ENCODE data around the gene TMPRSS6. TPM values are rescaled to one million over a fixed set of nuclear protein-coding genes. Genes with fewer than 3 reads are reported as not detected.

TMPRSS6 gene
- 0.10 TPM for polyA plus RNA-seq (ENCODE audit: insufficient read length)

DNA sequence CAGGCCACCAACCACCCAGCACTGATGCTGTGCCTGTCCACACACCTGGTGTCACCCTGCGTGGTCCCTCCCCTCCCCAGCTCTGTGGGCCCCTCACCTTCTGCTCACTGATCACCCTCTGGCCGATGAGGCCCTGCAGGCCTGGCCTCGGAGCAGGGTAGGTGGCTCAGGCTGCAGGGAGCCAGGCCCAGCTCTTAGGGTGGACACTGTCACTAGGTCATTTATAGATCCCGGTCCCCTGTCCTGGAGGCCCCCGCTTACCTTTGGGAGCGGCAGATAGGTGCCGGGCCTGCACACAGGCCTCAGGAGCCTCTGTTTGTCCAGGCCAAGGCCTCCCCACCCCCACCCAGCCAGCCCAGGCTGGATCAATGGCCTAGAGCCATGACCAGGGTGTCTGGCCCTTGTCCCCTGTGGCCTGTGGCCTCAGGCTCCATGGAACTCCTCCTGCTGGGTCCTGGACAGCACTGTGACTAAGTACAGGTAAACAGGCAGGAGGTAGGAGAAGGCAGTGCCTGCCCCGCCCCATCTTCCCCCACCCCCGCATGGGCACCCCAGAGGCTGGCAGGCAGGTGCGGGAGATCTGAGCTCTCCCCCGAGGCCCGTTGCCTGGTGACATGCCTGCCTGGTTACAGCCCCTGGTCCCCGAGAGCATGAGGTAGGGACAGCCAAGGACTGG lies at the start of gene TMPRSS6:
Gene TMPRSS6 (minus strand): TSS at position 472 of the 676 bp plus-strand sequence. CDS start 6,296 bp downstream, outside the sequence.
- DNase-seq (ENCODE audit: low read depth), result no peak

DNA sequence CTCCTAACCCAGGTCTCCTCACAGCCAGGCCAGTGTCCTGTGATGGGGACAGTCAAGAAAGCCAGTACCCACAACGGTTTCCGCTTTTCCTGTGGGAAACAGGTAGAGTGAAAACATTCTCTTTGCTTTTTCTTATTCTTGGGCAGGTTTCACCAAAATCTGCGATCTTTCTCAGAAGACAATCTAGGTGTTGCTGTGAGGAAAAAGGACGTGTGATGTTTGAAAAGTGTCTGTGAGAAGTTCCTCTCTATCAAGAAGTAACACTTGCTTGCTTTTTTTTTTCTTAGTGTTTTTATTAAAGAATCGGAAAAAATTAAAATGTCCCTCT lies 49.4 kb upstream of the TMPRSS6 start:
- DNase-seq (ENCODE audit: low read depth), result no peak

DNA sequence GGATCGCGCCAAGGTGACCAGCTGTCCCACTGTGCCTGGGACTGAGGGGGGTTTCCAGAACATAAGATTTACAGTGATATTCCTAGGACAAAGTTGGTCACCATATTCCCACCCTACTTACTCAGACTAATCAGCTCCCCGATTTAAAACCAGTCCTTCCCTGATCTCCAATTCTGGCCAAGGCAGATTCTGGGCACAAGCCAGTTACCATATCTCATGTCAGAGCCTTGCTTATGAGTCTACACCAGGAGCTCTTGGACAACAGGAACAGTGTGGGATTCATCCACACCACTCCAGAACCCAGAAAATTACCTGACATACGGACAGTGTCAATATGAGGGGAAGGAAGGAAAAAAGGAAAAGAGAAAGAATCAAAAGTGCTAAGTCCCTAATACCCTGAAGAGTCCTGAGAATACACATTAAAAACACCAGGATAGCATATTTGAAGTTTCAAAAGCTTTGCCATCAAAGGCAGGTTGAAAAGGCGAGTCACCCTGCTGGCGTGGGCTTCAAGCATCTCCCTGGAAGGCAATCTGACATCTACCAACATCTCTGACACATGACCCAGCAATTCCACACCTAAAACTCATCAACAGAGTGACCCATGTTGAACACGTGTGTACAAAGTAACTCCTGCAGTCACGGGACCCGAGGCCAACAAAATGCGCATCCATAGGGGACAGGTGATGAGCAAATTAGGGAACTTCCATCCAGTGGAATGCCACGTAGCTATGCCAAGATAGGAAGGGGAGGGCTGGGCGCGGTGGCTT lies 48.2 kb upstream of the TMPRSS6 start:
- DNase-seq (ENCODE audit: low read depth), result no peak

DNA sequence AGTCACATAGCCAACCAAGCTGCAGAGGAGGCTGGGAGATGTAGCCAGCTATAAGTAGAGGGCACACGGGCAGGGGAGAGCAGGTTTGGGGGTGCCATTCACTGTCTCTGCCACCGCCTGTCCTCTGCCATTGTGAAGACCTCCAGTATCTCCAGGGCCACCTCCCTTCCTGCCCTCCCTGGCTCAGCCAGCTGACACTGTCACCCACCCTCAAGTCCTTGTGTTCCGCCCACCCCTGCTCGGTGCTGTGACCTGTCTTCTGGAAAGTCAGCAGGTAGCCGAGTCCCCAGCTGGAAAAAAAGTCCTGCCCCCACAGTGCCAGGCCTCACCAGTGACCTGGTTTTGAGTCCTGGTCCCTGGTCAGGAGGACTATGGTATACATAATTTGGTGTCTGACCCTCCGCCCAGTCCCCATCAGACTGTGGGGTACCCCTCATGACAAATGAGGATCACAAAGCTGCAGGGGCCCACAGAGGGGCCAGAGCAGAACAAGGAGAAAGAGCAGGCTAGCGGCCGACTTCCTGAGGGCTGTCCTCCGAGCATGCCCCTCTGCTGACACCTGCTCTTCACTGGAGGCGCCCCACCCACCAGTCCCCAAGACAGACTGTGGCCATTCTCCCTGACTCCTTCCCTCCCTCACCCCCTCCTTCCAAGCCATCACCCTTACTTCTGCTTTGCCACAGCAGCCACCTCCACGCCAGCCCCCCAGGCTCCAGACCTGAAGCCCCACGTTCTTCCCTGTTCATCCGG lies 47.3 kb upstream of the TMPRSS6 start:
- DNase-seq (ENCODE audit: low read depth), result no peak

DNA sequence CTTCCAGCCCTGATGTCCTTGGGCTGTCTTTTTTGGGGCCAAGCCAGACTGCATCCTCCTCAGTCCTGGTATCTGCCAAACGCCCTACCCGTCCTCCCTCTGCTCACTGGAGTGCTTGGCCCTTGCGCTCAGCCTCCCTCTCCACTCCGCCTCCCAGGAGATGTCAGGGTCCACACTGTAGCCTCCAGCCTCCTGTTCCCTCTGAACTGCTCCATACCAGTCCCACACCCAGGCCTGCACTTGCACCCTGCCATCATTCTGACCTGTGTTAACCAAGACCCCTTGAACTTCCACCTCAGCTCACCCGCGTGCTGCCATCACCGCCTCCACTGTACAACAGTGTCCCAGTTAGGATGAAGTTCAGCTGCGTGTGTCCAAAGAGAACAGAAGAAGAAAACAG lies 46.5 kb upstream of the TMPRSS6 start:
- DNase-seq (ENCODE audit: low read depth), result no peak

DNA sequence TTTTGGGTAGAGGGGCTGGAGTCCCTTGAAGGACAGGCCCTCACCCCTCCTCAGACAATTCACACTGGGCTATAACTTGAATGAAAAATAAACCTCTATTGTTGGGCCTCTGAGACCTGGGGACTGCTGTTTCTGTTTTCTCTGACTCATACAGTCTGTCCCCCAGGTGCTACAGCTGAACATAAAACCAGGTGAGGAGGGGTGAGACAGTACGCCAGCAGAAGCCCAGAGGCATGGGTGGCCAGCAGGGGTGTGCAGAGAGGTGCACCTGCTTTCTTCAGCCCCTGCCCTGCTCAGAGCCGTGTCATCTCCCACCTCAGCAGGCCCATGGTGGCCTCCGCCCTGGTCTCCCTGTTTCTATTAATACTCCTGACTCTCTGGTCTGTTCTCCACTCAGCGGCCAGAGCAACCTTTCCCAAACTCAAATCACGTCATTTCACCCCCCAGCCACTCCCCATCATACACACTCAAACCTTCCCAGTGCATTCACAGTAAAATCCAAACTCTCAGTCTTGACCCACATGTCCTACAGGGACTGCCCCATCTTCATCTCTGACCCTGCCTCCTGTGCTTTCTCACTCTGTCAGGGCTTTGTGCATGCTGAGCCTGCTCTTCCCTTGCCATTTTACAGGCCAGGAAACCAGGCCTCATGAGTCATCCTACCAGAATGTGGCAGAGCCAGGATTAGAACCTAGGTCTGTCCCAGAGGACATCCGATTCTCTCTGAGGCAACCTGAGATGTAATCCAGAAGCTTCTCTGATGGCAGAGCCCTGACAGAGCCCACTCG lies 45.6 kb upstream of the TMPRSS6 start:
- no peak for DNase-seq (ENCODE audit: low read depth)

DNA sequence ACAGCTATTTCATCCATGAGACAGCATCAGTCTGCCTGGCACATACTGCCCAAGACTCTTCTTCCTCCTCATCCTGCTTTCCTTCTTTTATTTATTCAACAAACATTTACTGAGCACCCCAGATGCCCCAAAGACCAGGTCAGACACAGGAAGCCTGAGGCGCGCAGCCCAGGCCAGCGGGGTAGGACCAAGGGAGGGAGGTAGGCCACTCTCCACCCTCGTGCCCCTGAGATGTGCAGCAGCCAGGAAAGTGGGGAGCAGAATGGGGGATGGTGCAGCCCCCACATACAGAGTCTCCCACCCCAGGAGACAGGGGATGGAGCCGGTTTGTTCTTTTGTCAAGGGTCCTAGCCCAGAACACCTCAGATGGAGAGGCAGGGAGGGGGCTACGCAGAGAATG lies 44.4 kb upstream of the TMPRSS6 start:
- DNase-seq (ENCODE audit: low read depth), result no peak

DNA sequence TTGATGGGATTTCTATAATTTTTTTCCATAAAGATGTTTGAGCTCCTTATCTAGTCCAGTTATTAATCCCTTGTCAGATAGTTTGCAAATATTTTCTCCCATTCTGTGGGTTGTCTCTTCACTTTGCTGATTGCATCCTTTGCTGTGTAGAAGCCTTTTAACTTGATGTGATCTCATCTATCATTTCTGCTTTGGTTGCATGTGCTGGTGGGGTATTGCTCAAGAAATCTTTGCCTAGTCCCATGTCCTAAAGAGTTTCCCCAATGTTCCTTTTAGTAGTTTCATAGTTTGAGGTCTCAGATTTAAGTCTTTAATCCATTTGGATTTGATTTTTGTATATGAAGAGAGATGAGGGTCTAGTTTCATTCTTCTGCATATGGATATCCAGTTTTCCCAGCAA lies 41.9 kb upstream of the TMPRSS6 start:
- DNase-seq (ENCODE audit: low read depth), result no peak

DNA sequence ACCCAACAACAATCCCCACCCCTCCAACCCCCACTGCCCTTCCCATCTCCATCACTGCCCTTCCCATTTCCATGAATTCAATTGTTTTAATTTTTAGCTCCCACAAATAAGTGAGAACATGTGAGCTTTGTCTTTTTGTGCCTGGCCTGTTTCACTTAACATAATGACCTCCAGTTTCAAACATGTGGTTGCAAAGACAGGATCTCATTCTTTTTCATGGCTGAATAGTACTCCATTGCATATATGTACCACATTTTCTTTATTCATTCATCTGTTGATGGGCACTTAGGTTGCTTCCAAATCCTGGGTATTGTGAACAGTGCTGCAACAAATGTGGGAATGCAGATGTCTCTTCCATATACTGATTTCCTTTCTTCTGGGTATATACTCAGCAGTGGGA lies 41.2 kb upstream of the TMPRSS6 start:
- DNase-seq (ENCODE audit: low read depth), result no peak

DNA sequence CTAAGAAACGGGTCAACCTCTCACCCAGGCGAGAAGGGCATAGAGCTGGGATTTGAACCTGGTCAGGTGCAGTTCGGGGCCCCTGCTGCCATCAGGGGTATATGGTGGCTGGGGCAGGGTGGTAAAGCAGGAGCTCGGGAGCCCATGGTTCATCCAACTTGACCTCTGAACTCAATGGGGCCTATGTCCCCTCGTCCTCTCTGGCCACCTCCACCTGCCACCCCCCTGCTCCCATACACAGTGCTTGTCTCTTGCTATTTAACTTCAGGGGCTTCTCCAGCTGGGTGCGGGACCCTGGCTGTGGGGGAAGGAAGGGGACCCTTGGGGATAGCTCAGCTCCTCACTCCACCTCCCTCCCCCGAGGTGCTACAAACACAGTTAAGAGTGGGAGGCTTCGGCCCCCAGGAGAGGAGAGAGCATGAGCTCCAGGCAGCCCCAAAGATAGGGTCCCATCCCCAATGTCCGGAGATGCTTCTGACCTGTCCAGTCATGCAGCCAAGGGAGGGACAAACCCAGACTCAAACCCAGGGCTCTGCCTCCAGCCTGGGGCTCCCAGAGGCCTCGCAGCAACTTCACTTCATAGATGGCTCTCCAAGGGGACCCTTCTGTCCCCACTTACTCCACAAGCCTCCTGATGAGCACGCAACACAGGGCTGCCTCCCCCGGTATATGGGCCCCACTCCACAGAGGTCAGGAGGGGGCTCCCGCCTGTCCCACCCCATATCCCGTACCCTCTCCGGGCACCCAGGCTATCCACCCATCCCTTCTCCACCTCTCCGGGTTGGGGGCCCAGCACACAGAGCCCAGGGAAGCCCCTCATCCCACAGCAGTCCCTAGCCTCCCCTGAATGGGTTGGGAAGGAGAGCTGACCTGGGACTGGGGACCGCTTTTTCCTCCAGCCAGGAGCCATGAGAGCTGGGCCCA lies 39.5 kb upstream of the TMPRSS6 start:
- no peak for DNase-seq (ENCODE audit: low read depth)

DNA sequence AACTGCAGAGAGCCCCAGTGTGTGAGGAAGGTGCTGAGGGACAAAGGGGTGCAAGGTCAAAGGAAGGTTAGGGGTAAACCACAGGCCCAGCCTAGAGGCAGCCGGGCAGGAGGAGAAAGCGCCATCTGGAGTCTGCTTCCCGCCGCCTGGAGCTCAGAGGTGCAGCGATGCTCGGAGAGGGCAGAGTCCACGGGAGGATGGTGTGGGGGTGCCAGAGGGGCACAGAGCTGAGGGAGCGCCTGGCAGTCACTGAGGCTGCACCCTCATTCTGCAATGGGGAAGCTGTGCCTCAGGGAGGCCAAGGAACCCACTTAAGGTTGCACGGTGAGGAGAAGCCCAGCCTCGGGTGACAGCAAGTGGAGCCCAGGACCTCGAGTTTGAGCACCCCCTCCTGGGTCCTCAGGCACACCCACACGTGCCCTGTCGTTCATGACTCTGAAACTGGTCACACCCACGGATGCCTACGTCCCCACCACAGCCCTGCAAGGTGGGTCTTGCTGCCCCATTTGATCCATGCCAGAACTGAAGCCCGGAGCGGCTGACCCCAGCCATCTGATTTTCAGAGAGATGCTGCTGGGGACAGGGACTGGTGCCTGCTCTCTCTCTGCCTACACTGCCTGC lies 38.6 kb upstream of the TMPRSS6 start:
- DNase-seq (ENCODE audit: low read depth), result no peak

DNA sequence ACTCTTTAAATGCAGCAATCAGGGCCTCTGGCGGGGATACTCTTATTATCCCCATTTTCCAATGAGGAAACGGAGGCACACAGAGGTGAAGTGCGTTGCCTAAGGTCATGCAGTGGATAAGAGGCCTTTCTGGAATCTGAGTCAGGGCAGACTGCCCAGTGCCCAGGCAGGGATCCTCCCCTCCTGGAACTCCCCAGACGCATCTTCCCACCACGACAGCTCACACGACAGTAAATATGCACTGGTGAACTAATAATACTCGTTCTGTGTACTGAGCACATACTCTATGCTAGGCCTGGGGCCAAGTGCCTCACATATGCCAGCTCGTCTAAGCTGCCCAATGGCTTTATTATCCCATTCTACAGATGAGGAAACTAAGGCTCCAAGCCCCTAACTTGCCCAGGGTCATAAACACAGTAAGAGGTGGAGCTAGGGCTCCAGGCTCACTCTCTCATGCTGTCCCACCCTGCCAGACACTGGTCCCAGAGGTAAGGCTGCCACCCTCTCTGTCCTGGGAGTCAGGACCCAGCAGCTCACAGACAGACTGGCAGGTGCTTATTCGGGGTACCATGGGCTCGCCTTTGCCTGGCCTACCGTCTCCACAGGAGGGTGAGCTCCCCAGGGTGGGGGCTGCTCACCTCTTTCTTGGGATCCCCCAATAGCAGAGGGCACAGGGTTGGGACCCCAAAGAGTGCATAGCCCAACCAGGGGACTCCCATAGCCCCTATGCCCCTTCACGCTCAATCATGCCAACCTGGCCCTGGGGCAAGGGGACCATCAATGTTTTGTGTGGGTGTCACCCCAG lies 37.9 kb upstream of the TMPRSS6 start:
- DNase-seq (ENCODE audit: low read depth), result no peak

DNA sequence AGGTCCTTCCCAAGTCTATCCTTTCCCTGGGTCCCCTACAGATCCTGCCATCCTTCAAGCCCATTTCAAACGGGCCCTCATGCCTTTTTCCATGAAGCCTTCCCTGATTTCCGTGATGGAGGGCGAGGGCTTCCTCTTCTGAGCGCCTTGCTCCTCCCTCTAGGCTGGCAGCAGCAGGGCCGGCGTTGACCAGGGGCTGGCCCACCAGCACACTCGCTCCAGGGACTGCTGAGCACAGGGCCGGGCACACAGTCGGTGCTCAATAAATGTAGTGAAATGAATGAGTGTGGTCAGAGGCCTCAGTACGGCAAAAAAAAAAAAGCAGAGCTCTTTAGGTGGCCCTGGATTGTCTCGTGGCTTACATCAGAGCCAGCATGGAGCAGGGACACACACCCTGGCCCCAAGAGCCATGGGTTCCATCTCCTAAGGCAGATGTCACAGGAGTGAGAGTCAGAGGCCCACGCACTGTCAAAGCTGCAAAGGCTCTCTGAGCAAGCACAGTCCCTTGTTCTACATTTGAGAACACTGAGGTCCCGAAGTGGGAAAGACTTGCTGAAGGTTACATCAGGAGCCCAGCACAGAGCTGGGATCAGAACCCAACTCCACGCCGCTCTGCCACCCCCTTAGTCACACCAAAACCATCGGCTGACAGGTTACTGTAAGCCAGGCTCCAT lies 37.1 kb upstream of the TMPRSS6 start:
- DNase-seq (ENCODE audit: low read depth), result no peak

DNA sequence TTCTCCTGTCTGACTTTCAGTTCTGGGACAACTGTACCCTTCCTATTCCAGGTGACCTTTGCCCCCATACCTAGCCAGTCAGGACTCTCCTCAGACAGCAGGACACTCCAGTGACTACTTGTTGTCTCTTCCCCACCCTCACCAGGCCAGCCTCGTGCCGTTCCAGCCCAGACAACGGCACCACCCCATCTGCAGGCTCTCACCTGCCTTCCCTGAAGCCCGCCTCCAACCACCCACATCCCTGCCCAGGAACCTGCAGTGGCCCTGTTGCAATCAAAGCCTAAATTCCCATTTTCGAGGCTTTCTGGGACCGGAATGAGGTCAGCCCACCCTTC lies 36.5 kb upstream of the TMPRSS6 start:
- DNase-seq (ENCODE audit: low read depth), result no peak

DNA sequence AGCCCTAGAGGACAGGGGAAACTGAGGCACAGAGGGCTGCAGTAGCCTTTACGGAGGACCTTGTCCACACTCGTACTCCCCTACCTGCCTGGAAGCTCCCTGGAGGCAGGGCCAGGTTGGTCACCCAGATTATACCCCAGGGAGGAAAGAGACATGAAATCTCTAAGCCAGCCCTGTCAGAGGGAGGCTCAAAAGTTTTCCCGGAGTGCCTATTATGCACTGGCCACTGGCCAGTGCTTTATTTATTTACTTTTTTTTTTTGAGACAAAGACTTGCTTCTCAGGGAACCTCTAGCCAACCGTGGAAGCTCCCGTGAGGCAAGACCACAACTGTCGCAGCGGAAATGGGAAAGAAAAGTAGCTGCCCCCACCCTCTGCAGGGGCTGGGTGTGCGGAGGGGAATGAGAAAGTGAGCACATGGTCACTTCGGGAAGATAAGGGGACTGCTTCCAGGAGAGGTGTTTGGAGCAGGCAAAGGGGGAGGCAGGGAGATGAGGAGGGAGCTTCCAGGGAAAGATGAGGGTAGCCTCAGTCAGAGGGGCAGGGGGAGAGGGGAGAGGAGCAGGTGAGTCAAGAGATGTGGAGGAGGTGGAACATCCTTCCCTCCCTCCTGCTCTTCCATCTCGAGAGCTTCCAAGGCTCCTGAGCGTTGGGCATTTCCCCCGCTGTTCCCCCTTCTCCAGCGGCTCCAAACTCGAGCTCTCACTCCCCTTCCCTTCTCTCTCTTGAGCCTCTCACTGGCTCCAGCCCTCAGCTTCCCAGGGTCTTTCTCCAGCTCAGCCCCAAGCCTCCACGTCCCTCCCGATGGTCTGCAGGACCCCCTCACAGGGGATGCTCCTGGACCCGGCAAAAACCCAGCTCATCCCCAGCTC lies 35.9 kb upstream of the TMPRSS6 start:
- no peak for DNase-seq (ENCODE audit: low read depth)

DNA sequence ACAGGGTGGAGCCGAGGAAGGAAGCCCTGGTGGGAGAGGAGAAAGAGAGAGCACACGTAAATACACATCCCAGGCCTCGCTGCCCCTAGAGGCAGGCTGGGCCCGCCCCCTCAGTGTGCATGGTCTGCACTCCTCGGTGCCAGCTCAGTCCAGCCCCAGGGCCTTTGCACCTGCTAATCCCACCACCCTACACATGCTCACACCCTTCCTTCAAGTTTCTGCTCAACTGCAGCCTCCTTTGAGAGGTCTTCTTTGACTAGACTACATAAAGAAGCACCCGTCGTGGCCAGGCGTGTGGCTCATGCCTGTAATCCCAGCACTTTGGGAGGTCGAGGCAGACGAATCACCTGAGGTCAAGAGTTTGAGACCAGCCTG lies 34.7 kb upstream of the TMPRSS6 start:
- DNase-seq (ENCODE audit: low read depth), result no peak

DNA sequence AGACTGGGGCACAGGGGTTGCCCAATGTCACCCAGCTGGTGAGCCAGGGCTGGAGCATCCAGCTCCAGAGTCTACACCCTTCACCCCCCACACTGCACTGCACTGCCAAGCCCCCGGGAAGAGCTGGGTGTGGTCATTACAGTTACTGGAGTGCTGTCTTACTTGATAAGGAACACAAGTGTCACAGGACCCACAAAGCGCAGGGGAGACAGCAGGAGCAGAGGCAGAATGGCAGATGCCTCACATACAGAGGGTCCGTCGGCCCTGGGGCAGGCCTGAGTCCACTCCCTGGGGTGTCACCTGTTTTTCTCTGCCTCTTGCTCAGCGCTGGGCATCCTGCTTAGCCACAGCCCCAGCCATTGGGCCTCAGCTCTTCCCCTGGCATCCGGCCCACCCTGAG lies 32.5 kb upstream of the TMPRSS6 start:
- no peak for DNase-seq (ENCODE audit: low read depth)

DNA sequence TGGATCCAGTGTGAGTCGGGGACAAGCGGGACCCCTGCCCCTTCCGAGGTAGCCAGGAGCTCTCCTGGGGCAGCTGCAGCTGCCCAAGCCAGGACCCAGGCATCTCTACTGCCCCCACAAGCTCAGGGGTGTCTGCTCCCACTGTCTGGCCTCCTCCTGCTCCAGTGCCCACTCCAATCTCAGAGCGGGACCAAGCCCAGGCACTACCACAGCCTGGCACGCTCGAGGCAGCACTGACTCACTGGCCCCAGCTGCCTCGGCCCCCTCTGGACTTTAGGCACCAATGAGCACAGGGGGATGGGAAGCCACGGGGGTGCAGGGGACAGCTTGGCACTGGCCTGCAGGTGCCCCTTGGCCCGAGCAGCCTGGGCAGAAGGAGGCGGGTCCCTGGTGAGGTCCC lies 32.0 kb upstream of the TMPRSS6 start:
- no peak for DNase-seq (ENCODE audit: low read depth)
